DOHH2 (cell line): Measurements from ENCODE around the gene KCTD13.

Experiments used
- H3F3A ChIP-seq: fragments of 200-600 bp; sonication (generic), shearing (Covaris generic); 2 replicates; pipeline ENCODE4 v1.6.0; 2016; ENCODE audit warnings: antibody characterized with exemption, mild to moderate bottlenecking; ENCODE audit not compliant: control insufficient read depth, insufficient read depth
- H3K27ac ChIP-seq: fragments of 200-600 bp; sonication (generic); 2 replicates; pipeline ENCODE4 v1.5.1; 2014; ENCODE audit warnings: low read depth, mild to moderate bottlenecking, low read length, moderate library complexity
- H3K27me3 ChIP-seq: fragments of 200-600 bp; sonication (generic); 2 replicates; pipeline ENCODE4 v1.6.1; 2014; ENCODE audit warnings: mild to moderate bottlenecking, low read length, mixed read lengths; ENCODE audit not compliant: control insufficient read depth
- H3K36me3 ChIP-seq: fragments of 200-600 bp; sonication (generic); 2 replicates; pipeline ENCODE4 v1.6.1; 2014; ENCODE audit warnings: mild to moderate bottlenecking, low read length, moderate library complexity, mixed read lengths; ENCODE audit not compliant: control insufficient read depth
- H3K4me1 ChIP-seq: fragments of 200-600 bp; sonication (generic); 2 replicates; pipeline ENCODE4 v1.6.1; 2014; ENCODE audit warnings: mild to moderate bottlenecking, low read length, mixed read lengths; ENCODE audit not compliant: control insufficient read depth
- H3K4me2 ChIP-seq: fragments of 200-600 bp; sonication (generic); 2 replicates; pipeline ENCODE4 v1.6.0; 2014; ENCODE audit warnings: mild to moderate bottlenecking, low read length, moderate library complexity
- H3K4me3 ChIP-seq: fragments of 200-600 bp; sonication (generic); 2 replicates; pipeline ENCODE4 v1.5.1; 2014; ENCODE audit warnings: mild to moderate bottlenecking, low read length, mixed read lengths
- H3K79me2 ChIP-seq: fragments of 200-600 bp; sonication (generic); 2 replicates; pipeline ENCODE4 v1.6.1; 2014; ENCODE audit warnings: mild to moderate bottlenecking, low read length, mixed read lengths; ENCODE audit not compliant: control insufficient read depth
- H3K9me2 ChIP-seq: fragments of 200-600 bp; sonication (generic); replicated peaks from 2 replicates; pipeline ENCODE4 v1.6.1; 2014; ENCODE audit warnings: mild to moderate bottlenecking, low read length, mixed read lengths; ENCODE audit not compliant: control insufficient read depth
- H3K9me3 ChIP-seq: fragments of 200-600 bp; sonication (generic); 2 replicates; pipeline ENCODE4 v1.6.1; 2014; ENCODE audit warnings: antibody characterized with exemption, low read length, mixed read lengths; ENCODE audit not compliant: control insufficient read depth, insufficient read depth
- H4K20me1 ChIP-seq: fragments of 200-600 bp; sonication (generic); 2 replicates; pipeline ENCODE4 v1.6.0; 2014; ENCODE audit warnings: low read depth, mild to moderate bottlenecking, antibody characterized with exemption, low read length, moderate library complexity; ENCODE audit not compliant: control insufficient read depth, insufficient read depth
- EZH2phosphoT487 ChIP-seq: fragments of 200-600 bp; sonication (generic); IDR thresholded peaks from 2 replicates; pipeline ENCODE4 v1.6.1; 2017; ENCODE audit warnings: borderline replicate concordance, mild to moderate bottlenecking, antibody characterized with exemption, low read length, moderate library complexity, mixed read lengths
- TF ChIP-seq, protein P1 (sequence below): fragments of 200-600 bp; sonication (generic); IDR thresholded peaks from one replicate; pipeline ENCODE4 v1.5.1; 2014; ENCODE audit warnings: antibody characterized with exemption, mild to moderate bottlenecking, low read depth, low read length; ENCODE audit not compliant: poor library complexity, severe bottlenecking

The KCTD13 gene

DNA sequence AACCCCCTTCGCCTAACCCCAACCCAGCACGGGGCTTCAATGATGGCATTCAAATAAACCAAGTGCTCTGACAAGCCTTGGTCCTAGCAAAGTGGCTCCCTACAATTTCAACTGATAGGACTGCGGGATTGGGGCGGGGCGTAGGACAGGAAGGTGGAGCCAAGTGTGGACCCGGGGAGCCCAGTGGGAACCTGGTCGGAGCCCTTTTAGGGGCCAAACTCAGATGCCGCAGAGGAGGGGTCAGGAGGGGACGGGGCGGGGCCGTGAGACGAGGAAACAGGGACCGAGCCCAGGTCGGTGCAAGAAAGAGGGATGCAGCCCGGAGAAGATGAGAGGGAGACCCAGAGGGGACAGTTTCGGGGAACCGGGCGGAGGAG is 49.8 kb downstream of the KCTD13 start:
- Histone ChIP-seq H3K27me3 (no peaks in the 10 kb centered on the region), H3K4me2 (no peak overlapping the region), H3K79me2 (no peaks in the 10 kb centered on the region), H3K9me2 (no peaks in the 10 kb centered on the region), H3K27ac (no peak overlapping the region), H3K36me3 (no peaks in the 10 kb centered on the region), H3K4me3 (no peak overlapping the region), H3K9me3 (no peaks in the 10 kb centered on the region), H3K4me1 (peaks cover 9% of the 10 kb centered on the region), H4K20me1 (no peaks in the 10 kb centered on the region), H3F3A (no peaks in the 10 kb centered on the region)
- TF ChIP-seq EZH2phosphoT487: no peak
- TF ChIP-seq, protein P1, sequence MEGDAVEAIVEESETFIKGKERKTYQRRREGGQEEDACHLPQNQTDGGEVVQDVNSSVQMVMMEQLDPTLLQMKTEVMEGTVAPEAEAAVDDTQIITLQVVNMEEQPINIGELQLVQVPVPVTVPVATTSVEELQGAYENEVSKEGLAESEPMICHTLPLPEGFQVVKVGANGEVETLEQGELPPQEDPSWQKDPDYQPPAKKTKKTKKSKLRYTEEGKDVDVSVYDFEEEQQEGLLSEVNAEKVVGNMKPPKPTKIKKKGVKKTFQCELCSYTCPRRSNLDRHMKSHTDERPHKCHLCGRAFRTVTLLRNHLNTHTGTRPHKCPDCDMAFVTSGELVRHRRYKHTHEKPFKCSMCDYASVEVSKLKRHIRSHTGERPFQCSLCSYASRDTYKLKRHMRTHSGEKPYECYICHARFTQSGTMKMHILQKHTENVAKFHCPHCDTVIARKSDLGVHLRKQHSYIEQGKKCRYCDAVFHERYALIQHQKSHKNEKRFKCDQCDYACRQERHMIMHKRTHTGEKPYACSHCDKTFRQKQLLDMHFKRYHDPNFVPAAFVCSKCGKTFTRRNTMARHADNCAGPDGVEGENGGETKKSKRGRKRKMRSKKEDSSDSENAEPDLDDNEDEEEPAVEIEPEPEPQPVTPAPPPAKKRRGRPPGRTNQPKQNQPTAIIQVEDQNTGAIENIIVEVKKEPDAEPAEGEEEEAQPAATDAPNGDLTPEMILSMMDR: no peak

DNA sequence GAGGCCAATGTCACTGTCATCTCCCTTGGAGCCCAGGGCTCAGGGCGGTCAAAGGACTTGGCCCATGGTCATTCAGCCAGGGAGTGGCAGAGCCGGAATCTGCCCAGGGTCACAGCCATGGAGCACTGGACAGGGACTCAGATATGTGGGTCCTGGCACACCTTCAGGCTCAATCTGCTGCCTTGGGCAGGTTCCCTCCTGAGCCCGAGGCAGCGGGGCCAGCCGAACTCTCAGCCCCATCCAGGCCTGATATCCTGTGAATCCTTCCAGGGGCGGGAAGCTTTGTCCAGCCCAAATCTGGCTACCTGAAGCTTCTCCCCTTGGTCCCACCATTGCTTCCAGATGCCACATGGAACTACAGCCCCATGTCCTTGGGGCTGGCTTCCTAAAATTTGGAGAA is 50.8 kb downstream of the KCTD13 start:
- Histone ChIP-seq H3F3A (no peaks in the 10 kb centered on the region), H3K9me2 (no peaks in the 10 kb centered on the region), H3K4me1 (peaks cover 9% of the 10 kb centered on the region), H4K20me1 (no peaks in the 10 kb centered on the region), H3K27ac (no peak overlapping the region), H3K4me3 (no peak overlapping the region), H3K4me2 (no peak overlapping the region), H3K79me2 (no peaks in the 10 kb centered on the region), H3K27me3 (no peaks in the 10 kb centered on the region), H3K9me3 (no peaks in the 10 kb centered on the region), H3K36me3 (no peaks in the 10 kb centered on the region)
- TF ChIP-seq, protein P1: no peak
- TF ChIP-seq EZH2phosphoT487: no peak

DNA sequence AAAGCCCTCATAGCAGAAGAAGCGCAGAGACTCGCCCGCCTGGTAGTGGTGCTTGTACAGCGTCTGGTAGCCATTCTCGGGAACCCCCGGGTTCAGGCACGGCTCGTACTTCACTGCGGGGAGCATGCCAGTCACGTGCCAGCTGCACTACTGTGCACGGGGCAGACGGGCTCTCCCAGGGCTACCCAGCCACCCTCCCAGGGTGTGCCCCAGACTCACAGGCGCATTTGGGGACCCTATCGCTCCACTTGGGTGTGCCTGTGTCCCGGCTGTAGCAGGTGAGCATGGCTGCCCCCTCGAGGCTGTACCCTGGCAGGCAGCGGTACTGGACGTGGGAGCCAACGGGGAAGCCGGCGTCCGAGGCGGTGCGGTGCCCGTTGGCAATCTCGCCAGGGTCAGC is 52.7 kb downstream of the KCTD13 start:
- no peak for TF ChIP-seq EZH2phosphoT487
- TF ChIP-seq, protein P1: no peak

More for the DNA sequence above, 52.7 kb downstream of the KCTD13 start:
- no peaks in the 10 kb centered on the region for H3F3A ChIP-seq
- no peak overlapping the region for H3K4me2 ChIP-seq
- no peaks in the 10 kb centered on the region for H3K9me3 ChIP-seq
- H4K20me1 ChIP-seq: no peaks in the 10 kb centered on the region
- no peak overlapping the region for H3K4me3 ChIP-seq
- H3K36me3 ChIP-seq: no peaks in the 10 kb centered on the region
- H3K4me1 ChIP-seq: peaks cover 9% of the 10 kb centered on the region
- H3K27ac ChIP-seq: no peak overlapping the region
- H3K27me3 ChIP-seq: no peaks in the 10 kb centered on the region
- no peaks in the 10 kb centered on the region for H3K9me2 ChIP-seq
- H3K79me2 ChIP-seq: no peaks in the 10 kb centered on the region
